ACC112 (cell line): ENCODE results near the gene SIPA1L3.
"Not testable (repeated sequence)": the region's sequence is repeated elsewhere in the genome, so short reads cannot be mapped to it uniquely, and the experiment has no call there.

Source experiments
- H2AFZ ChIP-seq: fragments of 200-600 bp; sonication (generic); one replicate; pipeline ENCODE4 v1.6.0; 2017; ENCODE audit warnings: antibody characterized with exemption, low read length; ENCODE audit not compliant: unreplicated experiment
- H3K27ac ChIP-seq: fragments of 200-600 bp; sonication (generic); 2 replicates; pipeline ENCODE4 v1.5.1; 2014; ENCODE audit warnings: low read depth, mild to moderate bottlenecking, antibody characterized with exemption, low read length, moderate library complexity
- H3K27me3 ChIP-seq: fragments of 200-600 bp; sonication (generic); 2 replicates; pipeline ENCODE4 v1.6.1; 2014; ENCODE audit warnings: mild to moderate bottlenecking, antibody characterized with exemption, low read length, moderate library complexity, mixed read lengths; ENCODE audit not compliant: insufficient read depth
- H3K36me3 ChIP-seq: fragments of 200-600 bp; sonication (generic); 2 replicates; pipeline ENCODE4 v1.6.1; 2016; ENCODE audit warnings: mild to moderate bottlenecking, antibody characterized with exemption, low read length, moderate library complexity, mixed read lengths; ENCODE audit not compliant: insufficient read depth
- H3K4me1 ChIP-seq: fragments of 200-600 bp; sonication (generic); one replicate; pipeline ENCODE4 v1.6.1; 2016; ENCODE audit warnings: low read length, mixed read lengths; ENCODE audit not compliant: insufficient read depth, unreplicated experiment, control insufficient read depth
- H3K4me3 ChIP-seq: fragments of 200-600 bp; sonication (generic); 2 replicates; pipeline ENCODE4 v1.5.1; 2014; ENCODE audit warnings: mild to moderate bottlenecking, low read depth, low read length
- H3K79me2 ChIP-seq: fragments of 200-600 bp; sonication (generic); one replicate; pipeline ENCODE4 v1.6.0; 2016; ENCODE audit warnings: low read length; ENCODE audit not compliant: control insufficient read depth, unreplicated experiment, insufficient read depth

SIPA1L3 gene

GRCh38 chr19:37909661-37910199 lies 2.7 kb downstream of the SIPA1L3 start:
- H3K27me3 ChIP-seq = no peaks in the 10 kb centered on the region
- no peaks in the 10 kb centered on the region for H3K36me3 ChIP-seq
- H3K4me1 ChIP-seq = peaks cover 6% of the 10 kb centered on the region
- no peak overlapping the region for H2AFZ ChIP-seq
- H3K79me2 ChIP-seq = peaks cover 43% of the 10 kb centered on the region
- no peak overlapping the region for H3K4me3 ChIP-seq
- H3K27ac ChIP-seq = no peak overlapping the region

GRCh38 chr19:37914908-37915307 lies 7.9 kb downstream of the SIPA1L3 start:
- Histone ChIP-seq H3K27me3 (no peaks in the 10 kb centered on the region), H2AFZ (no peak overlapping the region), H3K36me3 (no peaks in the 10 kb centered on the region), H3K79me2 (peaks cover 33% of the 10 kb centered on the region), H3K27ac (no peak overlapping the region), H3K4me1 (no peaks in the 10 kb centered on the region), H3K4me3 (no peak overlapping the region)

DNA sequence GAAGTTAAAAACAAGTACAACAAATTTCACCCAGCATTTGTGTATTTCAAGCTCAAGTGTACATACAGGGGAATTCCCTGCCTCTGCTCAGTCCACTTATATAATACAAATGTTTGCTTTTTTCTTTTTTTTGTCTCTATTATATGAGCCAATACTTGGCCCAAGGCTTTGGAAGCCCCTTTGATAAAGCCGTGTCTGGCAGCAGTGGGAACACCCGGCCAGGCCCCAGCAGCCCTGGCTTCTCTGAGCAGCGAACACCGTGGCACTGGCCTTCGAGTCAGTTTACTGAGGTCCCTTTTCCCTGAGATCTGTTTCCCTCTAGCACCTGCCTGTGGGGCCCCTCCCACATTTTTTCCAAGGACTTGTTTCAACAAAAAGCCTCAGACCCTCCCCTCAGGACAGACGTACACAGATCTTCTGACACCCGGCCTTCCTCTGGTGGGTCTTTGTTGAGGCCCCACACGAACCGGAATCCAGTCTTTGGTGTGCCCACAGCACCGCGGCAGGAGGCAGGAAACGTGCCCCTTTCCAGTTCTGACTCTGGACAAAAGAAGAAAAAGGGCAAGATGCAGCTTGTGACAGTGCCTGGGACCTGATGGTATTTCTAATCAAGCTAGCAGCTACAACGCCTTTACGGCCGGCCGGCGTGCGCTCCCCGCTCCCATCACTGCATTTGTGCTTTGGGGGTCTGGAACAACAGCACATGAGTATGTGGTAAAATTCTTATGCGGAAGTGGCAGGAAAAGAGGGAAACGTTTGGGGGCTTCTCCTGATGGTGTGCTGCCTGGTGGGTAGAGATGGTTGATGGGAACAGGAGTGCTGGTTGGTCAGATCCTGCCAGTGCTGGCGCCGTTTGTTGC lies 13.8 kb downstream of the SIPA1L3 start:
- no peak overlapping the region for H3K27ac ChIP-seq
- H3K79me2 ChIP-seq = peaks cover 17% of the 10 kb centered on the region
- no peaks in the 10 kb centered on the region for H3K36me3 ChIP-seq
- H3K4me3 ChIP-seq = no peak overlapping the region
- H2AFZ ChIP-seq = no peak overlapping the region
- H3K4me1 ChIP-seq = no peaks in the 10 kb centered on the region
- no peaks in the 10 kb centered on the region for H3K27me3 ChIP-seq

- H2AFZ ChIP-seq, H3K4me3 ChIP-seq, H3K27ac ChIP-seq, H3K36me3 ChIP-seq, H3K27me3 ChIP-seq, H3K4me1 ChIP-seq: not testable (repeated sequence)
- H3K79me2 ChIP-seq = peaks cover 20% of the 10 kb centered on the region
These were observed 17.6 kb downstream of the SIPA1L3 start for GRCh38 chr19:37924573-37924972.

DNA sequence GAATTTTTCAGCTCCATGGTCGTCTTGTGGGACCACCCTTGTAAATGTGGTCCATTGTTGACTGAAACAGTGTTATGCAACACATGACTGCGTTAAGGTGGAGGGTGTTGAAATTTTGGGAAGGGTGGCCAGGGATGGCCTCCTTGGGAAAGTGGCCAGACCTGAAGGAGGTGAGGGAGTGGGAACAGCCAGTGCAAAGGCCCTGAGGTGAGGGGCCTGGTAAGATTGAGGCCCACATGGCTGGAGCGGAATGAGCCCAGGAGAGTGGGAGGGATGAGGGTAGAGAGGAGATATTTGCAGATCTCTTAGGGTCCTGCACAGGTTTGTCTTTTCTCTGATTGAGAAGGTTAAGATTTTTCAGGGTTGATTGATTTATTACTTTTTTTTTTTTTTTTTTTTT lies 18.2 kb downstream of the SIPA1L3 start:
- Histone ChIP-seq H3K4me1 (no peaks in the 10 kb centered on the region), H2AFZ (no peak overlapping the region), H3K79me2 (peaks cover 20% of the 10 kb centered on the region), H3K27ac (no peak overlapping the region), H3K27me3 (no peaks in the 10 kb centered on the region), H3K4me3 (no peak overlapping the region), H3K36me3 (no peaks in the 10 kb centered on the region)

- Histone ChIP-seq H3K27ac (no peak overlapping the region), H3K4me1 (no peaks in the 10 kb centered on the region), H3K4me3 (no peak overlapping the region), H2AFZ (no peak overlapping the region), H3K36me3 (no peaks in the 10 kb centered on the region), H3K27me3 (no peaks in the 10 kb centered on the region), H3K79me2 (peaks cover 22% of the 10 kb centered on the region)
These were observed 19.2 kb downstream of the SIPA1L3 start for GRCh38 chr19:37926255-37926654.

- H3K27ac ChIP-seq = no peak overlapping the region
- no peaks in the 10 kb centered on the region for H3K27me3 ChIP-seq
- H3K4me3 ChIP-seq = no peak overlapping the region
- peaks cover 22% of the 10 kb centered on the region for H3K79me2 ChIP-seq
- H3K36me3 ChIP-seq = no peaks in the 10 kb centered on the region
- no peaks in the 10 kb centered on the region for H3K4me1 ChIP-seq
- no peak overlapping the region for H2AFZ ChIP-seq
These were observed 19.7 kb downstream of the SIPA1L3 start for GRCh38 chr19:37926711-37927110.

DNA sequence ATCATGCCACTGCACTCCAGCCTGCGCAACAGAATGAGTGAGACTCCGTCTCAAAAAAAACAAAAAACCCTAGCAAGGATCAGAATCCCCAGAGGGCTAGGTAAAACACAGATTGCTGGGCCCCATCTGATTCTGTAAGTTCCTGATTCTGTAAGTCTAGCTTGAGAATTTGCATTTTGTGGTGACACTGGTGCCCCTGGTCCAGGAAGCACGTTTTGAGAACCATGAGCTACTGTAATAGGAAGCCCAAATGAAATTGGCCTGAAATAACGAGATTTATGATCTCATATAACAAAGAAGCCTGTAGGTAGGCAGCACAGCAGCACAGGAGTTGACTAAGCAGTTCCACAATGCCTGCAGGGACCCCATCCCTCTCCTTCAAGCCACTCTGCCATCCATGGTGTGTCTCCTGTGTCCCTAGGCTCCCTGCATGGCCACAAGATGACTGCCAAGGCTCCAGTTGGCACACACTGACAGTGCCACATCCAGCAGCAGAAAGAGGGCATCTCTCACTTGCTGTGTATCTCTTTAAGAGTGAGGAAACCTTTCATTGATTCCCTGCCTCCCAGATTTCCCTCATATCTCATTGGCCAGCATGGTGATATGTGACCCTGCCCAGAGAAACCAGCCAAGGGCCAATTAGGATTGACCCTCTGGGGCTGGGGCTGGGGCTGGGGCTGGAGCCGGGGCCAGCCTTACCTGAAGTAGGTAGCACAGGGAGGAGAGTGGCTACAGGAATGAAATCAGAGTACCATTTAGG lies 21.7 kb downstream of the SIPA1L3 start:
- Histone ChIP-seq H3K4me3 (no peak overlapping the region), H3K79me2 (peaks cover 26% of the 10 kb centered on the region), H3K27me3 (no peaks in the 10 kb centered on the region), H3K36me3 (no peaks in the 10 kb centered on the region), H3K4me1 (peaks cover 4% of the 10 kb centered on the region), H3K27ac (no peak overlapping the region), H2AFZ (no peak overlapping the region)

GRCh38 chr19:37929355-37929923 lies 22.4 kb downstream of the SIPA1L3 start:
- Histone ChIP-seq H3K27me3 (no peaks in the 10 kb centered on the region), H3K27ac (no peak overlapping the region), H3K4me1 (peaks cover 7% of the 10 kb centered on the region), H3K4me3 (no peak overlapping the region), H3K79me2 (peaks cover 33% of the 10 kb centered on the region), H2AFZ (no peak overlapping the region), H3K36me3 (no peaks in the 10 kb centered on the region)

DNA sequence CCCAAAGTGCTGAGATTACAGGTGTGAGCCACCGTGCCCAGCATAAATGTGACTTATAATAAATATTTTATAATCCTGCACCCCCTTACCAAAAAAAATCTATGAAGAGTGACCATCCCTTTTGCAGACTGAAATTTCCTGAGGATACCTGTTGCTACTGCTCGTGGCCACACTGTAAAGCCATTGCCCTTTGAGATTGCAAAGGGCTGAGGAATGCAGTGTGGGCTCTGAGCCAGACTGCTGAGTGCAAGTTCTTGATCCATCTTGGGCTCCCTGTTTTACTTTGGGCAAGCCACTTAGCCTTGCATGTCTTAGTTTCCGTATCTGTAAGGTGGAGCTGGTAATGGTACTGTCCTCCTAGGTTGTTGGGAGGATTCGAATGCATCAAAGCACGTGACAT lies 23.4 kb downstream of the SIPA1L3 start:
- Histone ChIP-seq H3K79me2 (peaks cover 31% of the 10 kb centered on the region), H3K27me3 (no peaks in the 10 kb centered on the region), H3K27ac (no peak overlapping the region), H3K4me3 (no peak overlapping the region), H3K4me1 (peaks cover 7% of the 10 kb centered on the region), H2AFZ (no peak overlapping the region), H3K36me3 (no peaks in the 10 kb centered on the region)
